ENCODE results near the gene PRKCA. TPM values are rescaled to one million over a fixed set of nuclear protein-coding genes. Genes with fewer than 3 reads are reported as not detected.
A peak's percentile ranks its signal among the peaks of the same experiment; 100 is the strongest.

PRKCA gene
- total and polyA plus RNA-seq, 9 donors: 9.1 to 67.6 (median 37.2) TPM

DNA sequence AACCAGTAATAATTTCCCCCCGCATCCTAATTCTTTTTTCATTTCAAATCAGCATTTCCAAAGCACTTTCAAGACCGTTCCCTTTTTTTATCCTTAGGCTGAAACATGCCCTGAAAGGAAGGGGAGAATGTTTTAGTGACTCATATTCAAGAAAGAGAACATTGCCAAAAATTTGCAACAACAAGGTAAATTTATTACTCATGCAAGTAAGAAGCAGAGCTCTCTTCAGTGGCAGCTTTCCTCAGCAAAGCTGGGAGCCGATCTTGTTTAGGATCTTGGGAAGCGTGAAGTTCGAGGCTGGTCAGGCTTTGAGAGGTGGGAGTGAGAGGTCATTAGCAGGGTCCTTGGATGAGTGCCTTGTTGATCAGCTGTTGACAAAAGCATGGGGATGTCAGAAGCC is 129.5 kb downstream of the PRKCA start:
- intact Hi-C loops (cut with DNase I): no loop called here
- Histone ChIP-seq H3K9me3 (no peaks in the 10 kb centered on the region), H3K4me1 (ENCODE audit: insufficient read depth) (peaks cover 15% of the 10 kb centered on the region), H3K27ac (peak overlapping the region in 1 of 2 donors; percentile 53), H3K36me3 (no peaks in the 10 kb centered on the region), H3K4me3 (no peak overlapping the region), H3K27me3 (no peaks in the 10 kb centered on the region)
- TF ChIP-seq POLR2A (IDR thresholded peaks at IDR 0.05): no peak
- TF ChIP-seq CTCF (IDR thresholded peaks at IDR 0.05): no peak
- no peak for TF ChIP-seq EP300 (IDR thresholded peaks at IDR 0.05)
- DNase-seq: peak in 4 of 5 donors; percentile 30 to 46 (median 40)
- WGBS, 3 donors: 6 to 22% (median 9%) methylated on average over 5 of the region's 5 CpGs

- intact Hi-C loops (cut with DNase I): no loop called here
- Histone ChIP-seq H3K9me3 (no peaks in the 10 kb centered on the region), H3K27ac (peak overlapping the region in 1 of 2 donors; percentile 53), H3K4me1 (ENCODE audit: insufficient read depth) (peaks cover 17% of the 10 kb centered on the region), H3K27me3 (no peaks in the 10 kb centered on the region), H3K36me3 (no peaks in the 10 kb centered on the region), H3K4me3 (no peak overlapping the region)
- no peak for DNase-seq
- no peak for TF ChIP-seq CTCF (IDR thresholded peaks at IDR 0.05)
- 26 to 32% (median 30%) methylated on average over 2 of the region's 2 CpGs for WGBS, 3 donors
Observed at GRCh38 chr17:66432411-66432957, 130.1 kb downstream of the PRKCA start.

- Histone ChIP-seq H3K4me1 (ENCODE audit: insufficient read depth) (peaks cover 17% of the 10 kb centered on the region), H3K36me3 (no peaks in the 10 kb centered on the region), H3K4me3 (no peak overlapping the region), H3K27me3 (no peaks in the 10 kb centered on the region), H3K27ac (no peak overlapping the region), H3K9me3 (no peaks in the 10 kb centered on the region)
- TF ChIP-seq EP300 (IDR thresholded peaks at IDR 0.05) (no peak), CTCF (IDR thresholded peaks at IDR 0.05) (no peak), POLR2A (IDR thresholded peaks at IDR 0.05) (no peak)
- peak in 1 of 5 donors; percentile 43 for DNase-seq
- intact Hi-C loops (cut with DNase I): no loop called here
- WGBS, 3 donors: 50 to 57% (median 50%) methylated on average over 5 of the region's 5 CpGs
Observed at GRCh38 chr17:66432996-66433551, 130.7 kb downstream of the PRKCA start.

DNA sequence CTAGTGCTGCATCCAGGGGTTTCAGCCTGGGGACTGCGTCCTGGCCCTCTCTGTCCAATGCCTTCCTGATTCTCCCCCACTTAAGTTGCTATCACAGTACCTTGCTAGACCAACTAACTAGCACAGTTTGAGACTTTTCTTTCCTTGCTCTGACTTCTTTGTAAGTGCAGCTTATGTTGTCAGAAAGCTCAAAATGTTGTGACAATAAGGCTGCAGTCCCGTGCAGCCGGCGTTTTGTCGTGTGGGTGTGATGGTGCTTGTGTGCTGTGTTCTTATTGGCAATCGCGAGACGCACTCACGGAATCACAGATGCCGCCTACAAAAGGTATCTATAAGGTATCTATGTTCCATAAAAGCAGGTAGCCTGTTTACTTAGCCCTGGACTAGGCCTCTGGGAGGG is 132.8 kb downstream of the PRKCA start:
- Histone ChIP-seq H3K27ac (no peak overlapping the region), H3K36me3 (no peaks in the 10 kb centered on the region), H3K4me1 (ENCODE audit: insufficient read depth) (peaks cover 17% of the 10 kb centered on the region), H3K27me3 (no peaks in the 10 kb centered on the region), H3K9me3 (no peaks in the 10 kb centered on the region), H3K4me3 (no peak overlapping the region)
- intact Hi-C loops (cut with DNase I): no loop called here
- TF ChIP-seq EP300 (IDR thresholded peaks at IDR 0.05) (no peak), CTCF (IDR thresholded peaks at IDR 0.05) (no peak), POLR2A (IDR thresholded peaks at IDR 0.05) (no peak)
- no peak for DNase-seq
- 96 to 98% (median 98%) methylated on average over 10 of the region's 10 CpGs for WGBS, 3 donors

Measured in ovary (tissue), 9 donors.